HFFc6 (cell line): ENCODE results near the gene SH2B3. TPM values are rescaled to one million over a fixed set of nuclear protein-coding genes. Genes with fewer than 3 reads are reported as not detected.

ENCODE experiments used
- DNase-seq: peaks from one replicate; pipeline ENCODE4 v3.0.0-alpha.2; 2018
- H3K27ac Mint-ChIP-seq: 2 replicates; pipeline ENCODE4 v1.8.0; 2020; ENCODE audit warnings: mild to moderate bottlenecking, mixed read lengths
- H3K27me3 Mint-ChIP-seq: 2 replicates; pipeline ENCODE4 v1.8.0; 2021; ENCODE audit warnings: mild to moderate bottlenecking, moderate library complexity, mixed read lengths; ENCODE audit not compliant: insufficient read depth
- H3K36me3 Mint-ChIP-seq: 2 replicates; pipeline ENCODE4 v1.8.0; 2021; ENCODE audit warnings: low read depth, mixed read lengths
- H3K4me1 Mint-ChIP-seq: 2 replicates; pipeline ENCODE4 v1.8.0; 2020; ENCODE audit warnings: low read depth, mixed read lengths
- H3K4me3 Mint-ChIP-seq: 2 replicates; pipeline ENCODE4 v1.8.0; 2020; ENCODE audit warnings: mild to moderate bottlenecking, moderate library complexity, mixed read lengths
- H3K9me3 Mint-ChIP-seq: 2 replicates; pipeline ENCODE4 v1.8.0; 2020; ENCODE audit warnings: mild to moderate bottlenecking, mixed read lengths
- total RNA-seq, 6 experiments: library from RNA; stranded (reverse); fragmentation: NEBNext Ultra II Directional; extraction: Animal tissue kit (Norgen Biotek cat#: 25700); gene quantifications; 2 replicates in 1 of 6; 3 replicates in 5 of 6; pipeline ENCODE4 v1.2.3, GENCODE V29; 2021
- TF ChIP-seq, protein P1 (sequence below): fragments of 200-600 bp; sonication (generic); IDR thresholded peaks from 2 replicates; pipeline ENCODE4 v1.5.0; 2021; ENCODE audit warnings: antibody characterized with exemption, mild to moderate bottlenecking

SH2B3 gene
- total RNA-seq, 6 experiments from 2014 or later = 54.0 to 80.3 (median 69.8) TPM

DNA sequence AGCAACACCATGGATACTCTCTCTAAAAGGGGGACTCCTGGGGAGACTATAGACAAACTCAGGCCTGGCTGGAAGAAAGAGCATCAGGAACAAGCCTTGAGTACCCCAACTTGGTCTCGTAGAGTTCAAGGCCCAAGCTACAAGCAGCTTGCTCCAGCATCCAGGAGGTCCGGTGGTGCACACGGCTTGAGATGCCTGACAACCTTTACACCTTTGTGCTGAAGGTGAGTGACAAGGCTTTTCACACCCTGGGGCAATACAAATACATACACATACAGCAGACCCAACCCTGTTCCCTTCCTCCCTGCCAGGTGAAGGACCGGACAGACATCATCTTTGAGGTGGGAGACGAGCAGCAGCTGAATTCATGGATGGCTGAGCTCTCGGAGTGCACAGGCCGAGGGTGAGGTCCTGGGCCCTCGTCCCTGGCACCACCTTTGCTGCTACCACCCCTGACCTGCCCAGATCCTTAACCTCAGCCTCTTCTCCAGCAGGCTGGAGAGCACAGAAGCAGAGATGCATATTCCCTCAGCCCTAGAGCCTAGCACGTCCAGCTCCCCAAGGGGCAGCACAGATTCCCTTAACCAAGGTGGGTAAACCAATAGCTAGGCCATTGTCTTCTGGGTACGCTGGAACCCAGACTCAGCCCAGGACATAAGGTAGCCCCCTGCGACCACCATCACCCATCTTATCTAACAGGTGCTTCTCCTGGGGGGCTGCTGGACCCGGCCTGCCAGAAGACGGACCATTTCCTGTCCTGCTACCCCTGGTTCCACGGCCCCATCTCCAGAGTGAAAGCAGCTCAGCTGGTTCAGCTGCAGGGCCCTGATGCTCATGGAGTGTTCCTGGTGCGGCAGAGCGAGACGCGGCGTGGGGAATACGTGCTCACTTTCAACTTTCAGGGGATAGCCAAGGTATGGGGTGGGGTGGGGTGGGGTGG is 41.2 kb downstream of the SH2B3 start:
- peaks cover 74% of the 10 kb centered on the region for H3K4me1 Mint-ChIP-seq
- peak overlapping the region; percentile 81 for H3K27ac Mint-ChIP-seq
- DNase-seq = no peak
- peaks cover 16% of the 10 kb centered on the region for H3K9me3 Mint-ChIP-seq
- TF ChIP-seq, protein P1, sequence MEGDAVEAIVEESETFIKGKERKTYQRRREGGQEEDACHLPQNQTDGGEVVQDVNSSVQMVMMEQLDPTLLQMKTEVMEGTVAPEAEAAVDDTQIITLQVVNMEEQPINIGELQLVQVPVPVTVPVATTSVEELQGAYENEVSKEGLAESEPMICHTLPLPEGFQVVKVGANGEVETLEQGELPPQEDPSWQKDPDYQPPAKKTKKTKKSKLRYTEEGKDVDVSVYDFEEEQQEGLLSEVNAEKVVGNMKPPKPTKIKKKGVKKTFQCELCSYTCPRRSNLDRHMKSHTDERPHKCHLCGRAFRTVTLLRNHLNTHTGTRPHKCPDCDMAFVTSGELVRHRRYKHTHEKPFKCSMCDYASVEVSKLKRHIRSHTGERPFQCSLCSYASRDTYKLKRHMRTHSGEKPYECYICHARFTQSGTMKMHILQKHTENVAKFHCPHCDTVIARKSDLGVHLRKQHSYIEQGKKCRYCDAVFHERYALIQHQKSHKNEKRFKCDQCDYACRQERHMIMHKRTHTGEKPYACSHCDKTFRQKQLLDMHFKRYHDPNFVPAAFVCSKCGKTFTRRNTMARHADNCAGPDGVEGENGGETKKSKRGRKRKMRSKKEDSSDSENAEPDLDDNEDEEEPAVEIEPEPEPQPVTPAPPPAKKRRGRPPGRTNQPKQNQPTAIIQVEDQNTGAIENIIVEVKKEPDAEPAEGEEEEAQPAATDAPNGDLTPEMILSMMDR = no peak
- H3K27me3 Mint-ChIP-seq = peaks cover 68% of the 10 kb centered on the region
- peaks cover 54% of the 10 kb centered on the region for H3K36me3 Mint-ChIP-seq
- peak overlapping the region; percentile 49; the same call in 1 of the 2 replicates for H3K4me3 Mint-ChIP-seq

DNA sequence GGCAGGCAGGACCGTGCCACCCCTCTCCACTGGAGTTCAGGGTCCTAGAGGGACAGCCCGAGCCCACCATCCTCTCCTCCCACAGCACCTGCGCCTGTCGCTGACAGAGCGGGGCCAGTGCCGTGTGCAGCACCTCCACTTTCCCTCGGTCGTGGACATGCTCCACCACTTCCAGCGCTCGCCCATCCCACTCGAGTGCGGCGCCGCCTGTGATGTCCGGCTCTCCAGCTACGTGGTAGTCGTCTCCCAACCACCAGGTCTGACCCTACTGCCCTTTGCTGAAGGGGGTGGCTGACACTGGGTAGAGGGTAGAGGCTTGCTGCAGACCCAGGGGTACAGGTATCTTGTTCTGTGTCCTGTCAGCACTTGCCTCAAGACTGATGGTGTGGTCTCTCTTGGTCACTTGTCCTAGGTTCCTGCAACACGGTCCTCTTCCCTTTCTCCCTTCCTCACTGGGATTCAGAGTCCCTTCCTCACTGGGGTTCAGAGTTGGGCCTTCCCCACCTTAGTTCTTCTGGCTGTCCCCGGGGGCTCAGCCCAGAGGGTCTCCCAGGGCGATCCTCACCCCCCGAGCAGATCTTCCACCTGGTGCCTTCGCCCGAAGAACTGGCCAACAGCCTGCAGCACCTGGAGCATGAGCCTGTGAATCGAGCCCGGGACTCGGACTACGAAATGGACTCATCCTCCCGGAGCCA is 42.0 kb downstream of the SH2B3 start:
- peaks cover 71% of the 10 kb centered on the region for H3K4me1 Mint-ChIP-seq
- no peak for DNase-seq
- peak overlapping the region; percentile 43; the same call in 1 of the 2 replicates for H3K4me3 Mint-ChIP-seq
- peaks cover 54% of the 10 kb centered on the region for H3K36me3 Mint-ChIP-seq
- peaks cover 16% of the 10 kb centered on the region for H3K9me3 Mint-ChIP-seq
- H3K27me3 Mint-ChIP-seq = peaks cover 60% of the 10 kb centered on the region
- TF ChIP-seq, protein P1 = no peak
- peak overlapping the region; percentile 58 for H3K27ac Mint-ChIP-seq

DNA sequence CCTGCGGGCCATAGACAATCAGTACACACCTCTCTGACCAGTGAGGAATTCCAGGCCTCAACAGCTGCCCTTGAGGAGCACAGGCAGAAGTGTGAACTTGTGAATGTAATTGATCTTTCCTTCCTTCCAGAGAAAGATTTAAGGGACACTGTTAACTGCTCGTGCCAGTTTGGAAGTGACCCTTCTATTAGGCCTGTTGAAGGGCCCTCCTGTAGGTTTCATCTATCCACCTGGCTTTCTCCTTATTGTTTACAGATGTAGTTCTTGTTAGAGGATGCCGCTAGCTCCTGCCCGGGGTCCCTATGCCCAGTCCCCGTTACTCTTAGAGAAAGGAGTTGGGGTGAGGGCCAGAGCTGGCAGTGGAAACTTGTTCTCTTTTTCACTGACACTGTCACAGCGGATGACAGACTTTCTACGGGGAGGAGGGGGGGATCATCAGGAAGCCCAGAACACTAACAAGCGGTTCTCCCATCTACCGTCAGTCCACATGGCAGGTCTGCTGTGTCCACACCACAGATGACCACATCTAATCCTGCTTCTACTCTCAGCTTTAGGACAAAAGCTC is 42.6 kb downstream of the SH2B3 start:
- no peak for DNase-seq
- H3K27ac Mint-ChIP-seq = peak overlapping the region; percentile 58
- H3K27me3 Mint-ChIP-seq = peaks cover 58% of the 10 kb centered on the region
- peak overlapping the region; percentile 43; the same call in 1 of the 2 replicates for H3K4me3 Mint-ChIP-seq
- H3K9me3 Mint-ChIP-seq = peaks cover 11% of the 10 kb centered on the region
- peaks cover 65% of the 10 kb centered on the region for H3K4me1 Mint-ChIP-seq
- peaks cover 52% of the 10 kb centered on the region for H3K36me3 Mint-ChIP-seq
- TF ChIP-seq, protein P1 = no peak

DNA sequence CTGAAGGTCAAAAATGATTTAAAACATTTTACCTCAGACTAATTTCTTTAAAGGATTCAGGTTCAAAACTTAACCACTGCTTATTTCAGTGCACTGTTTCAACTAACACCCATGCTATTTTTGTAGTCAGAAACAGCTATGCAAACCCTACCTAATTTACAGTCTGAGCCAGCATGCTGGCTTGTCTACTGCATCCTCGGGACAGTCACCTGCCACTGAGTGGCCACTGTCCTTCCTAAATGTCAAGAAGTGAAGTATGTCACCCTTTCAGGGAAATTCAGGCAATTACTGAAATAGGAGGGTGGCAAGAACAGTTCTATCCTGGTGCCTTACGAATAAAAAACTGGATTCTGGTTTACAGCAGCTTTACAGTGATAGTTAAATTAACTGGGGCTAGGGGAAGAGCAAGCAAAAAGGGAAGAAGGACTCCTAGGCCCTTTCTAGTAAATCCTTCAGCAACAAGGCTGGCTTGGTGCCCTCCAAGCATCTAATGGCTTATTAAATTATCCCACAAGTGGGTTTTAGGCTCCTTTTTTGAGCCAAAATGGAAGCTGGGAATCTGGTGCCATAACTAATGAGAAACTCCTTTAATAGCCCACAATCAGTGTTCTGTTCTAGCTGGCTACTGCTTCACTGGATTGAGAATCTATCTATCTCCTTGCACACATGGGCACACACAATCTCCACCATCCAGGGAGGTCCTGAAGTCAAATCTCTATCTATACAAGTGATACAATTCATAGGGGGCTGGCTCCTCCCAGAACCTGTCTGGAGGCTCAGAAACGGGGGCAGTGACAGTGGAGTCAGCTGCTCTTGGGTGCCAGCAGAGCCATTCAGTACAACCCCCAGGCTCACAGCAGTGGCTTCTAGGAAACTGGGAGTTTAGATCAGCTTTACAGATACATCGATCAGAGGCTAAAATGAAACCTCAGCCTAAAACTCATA is 43.4 kb downstream of the SH2B3 start:
- H3K27me3 Mint-ChIP-seq = peaks cover 55% of the 10 kb centered on the region
- peak overlapping the region; percentile 58 for H3K27ac Mint-ChIP-seq
- no peak for DNase-seq
- TF ChIP-seq, protein P1 = no peak
- peaks cover 54% of the 10 kb centered on the region for H3K36me3 Mint-ChIP-seq
- peaks cover 8% of the 10 kb centered on the region for H3K9me3 Mint-ChIP-seq
- H3K4me3 Mint-ChIP-seq = no peak overlapping the region
- H3K4me1 Mint-ChIP-seq = peaks cover 62% of the 10 kb centered on the region
